Measurements from ENCODE around the gene OLFM2.

DNA sequence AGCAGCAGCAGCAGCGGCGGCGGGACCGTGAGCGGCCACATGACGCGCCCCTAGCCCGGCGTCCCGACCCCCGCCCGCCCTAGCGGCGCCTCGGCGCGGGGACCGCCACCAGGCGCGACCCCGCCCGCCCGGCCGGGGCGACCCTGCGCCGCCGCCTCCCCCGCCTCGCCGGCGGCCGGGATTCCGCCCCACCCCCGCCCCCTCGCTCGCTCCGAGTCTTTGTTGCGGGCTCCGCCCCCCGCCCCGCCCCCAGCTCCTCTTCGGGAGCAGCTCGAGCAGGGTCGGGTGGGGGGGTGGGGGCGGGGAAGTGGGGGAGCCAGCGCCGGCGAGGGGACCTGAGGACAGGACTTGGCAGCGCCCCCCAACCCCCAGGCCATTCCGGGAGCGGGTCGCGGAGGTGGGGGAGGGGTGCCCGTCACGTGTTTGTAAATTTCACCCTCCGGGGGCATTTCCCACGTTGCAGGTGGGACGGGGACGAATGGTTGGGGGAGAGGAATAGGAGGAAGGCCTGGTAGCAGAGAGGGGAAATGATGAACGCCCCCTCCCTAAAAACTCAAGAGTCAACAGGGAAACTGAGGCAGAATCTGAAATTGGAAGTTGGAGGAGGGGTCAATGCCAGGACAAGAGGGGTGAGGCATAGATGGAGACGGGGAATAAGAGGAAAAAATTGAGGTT, at the start of gene OLFM2:
- TF ChIP-seq POLR2A (IDR thresholded peaks at IDR 0.05) (no peak), EP300 (IDR thresholded peaks at IDR 0.05) (no peak)
- TF ChIP-seq, protein P1, sequence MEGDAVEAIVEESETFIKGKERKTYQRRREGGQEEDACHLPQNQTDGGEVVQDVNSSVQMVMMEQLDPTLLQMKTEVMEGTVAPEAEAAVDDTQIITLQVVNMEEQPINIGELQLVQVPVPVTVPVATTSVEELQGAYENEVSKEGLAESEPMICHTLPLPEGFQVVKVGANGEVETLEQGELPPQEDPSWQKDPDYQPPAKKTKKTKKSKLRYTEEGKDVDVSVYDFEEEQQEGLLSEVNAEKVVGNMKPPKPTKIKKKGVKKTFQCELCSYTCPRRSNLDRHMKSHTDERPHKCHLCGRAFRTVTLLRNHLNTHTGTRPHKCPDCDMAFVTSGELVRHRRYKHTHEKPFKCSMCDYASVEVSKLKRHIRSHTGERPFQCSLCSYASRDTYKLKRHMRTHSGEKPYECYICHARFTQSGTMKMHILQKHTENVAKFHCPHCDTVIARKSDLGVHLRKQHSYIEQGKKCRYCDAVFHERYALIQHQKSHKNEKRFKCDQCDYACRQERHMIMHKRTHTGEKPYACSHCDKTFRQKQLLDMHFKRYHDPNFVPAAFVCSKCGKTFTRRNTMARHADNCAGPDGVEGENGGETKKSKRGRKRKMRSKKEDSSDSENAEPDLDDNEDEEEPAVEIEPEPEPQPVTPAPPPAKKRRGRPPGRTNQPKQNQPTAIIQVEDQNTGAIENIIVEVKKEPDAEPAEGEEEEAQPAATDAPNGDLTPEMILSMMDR (IDR thresholded peaks at IDR 0.05), result no peak

Measured in suprapubic skin (tissue), 3 donors.